ENCODE measurements around the gene ATOSB.

ATOSB gene

GRCh38 chr9:35079426-35080341 is 36.0 kb downstream of the ATOSB start, which contains the start of gene FANCG:
TSS of gene FANCG (minus strand) at chr9:35079942. CDS start at chr9:35079524, 418 bp downstream.
- peak; percentile 92 for DNase-seq

GRCh38 chr9:35079041-35079425 is 36.6 kb downstream of the ATOSB start:
- peak; percentile 14 for DNase-seq

DNA sequence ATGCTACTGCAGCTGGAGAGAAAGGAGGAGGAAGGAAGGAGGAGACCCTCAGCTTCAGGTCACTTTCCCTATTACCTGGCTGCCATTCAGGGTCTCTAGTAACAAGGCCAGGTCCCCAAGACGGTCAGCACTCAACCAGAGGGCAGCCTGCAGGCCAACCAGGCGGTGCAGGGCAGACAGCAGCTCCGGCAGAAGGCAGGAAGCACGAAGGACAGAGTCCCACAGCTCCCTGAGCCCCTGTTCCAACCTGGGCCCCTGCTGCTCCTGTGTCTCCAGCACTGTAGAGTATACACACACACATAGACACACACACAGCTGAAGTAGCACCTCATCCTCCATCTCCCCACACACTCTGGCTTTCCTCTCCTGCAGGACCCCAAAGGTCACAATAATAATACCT is 37.6 kb downstream of the ATOSB start:
- no peak for DNase-seq

- DNase-seq: no peak
These were observed 38.8 kb downstream of the ATOSB start for GRCh38 chr9:35076848-35077247.

DNA sequence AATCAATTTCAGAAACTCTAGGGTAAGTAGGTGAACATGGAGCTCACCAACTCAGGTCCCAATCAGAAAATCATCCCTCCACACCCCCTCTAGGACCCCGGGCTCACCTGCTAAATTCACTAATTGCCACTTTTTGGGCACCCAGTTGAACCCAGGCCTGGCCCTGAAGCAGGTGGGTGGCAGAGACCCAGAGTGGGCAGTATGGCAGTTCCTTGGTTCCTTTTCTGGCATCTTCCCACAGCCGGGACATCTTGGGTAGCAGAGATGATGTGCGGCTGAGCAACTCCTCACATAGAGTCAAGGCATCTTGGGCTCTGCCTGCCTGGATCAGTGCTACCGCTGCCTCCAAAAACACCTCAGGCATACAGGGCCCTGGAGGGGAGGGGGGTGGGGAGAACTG is 40.3 kb downstream of the ATOSB start:
- no peak for DNase-seq

GRCh38 chr9:35074791-35075190 is 40.9 kb downstream of the ATOSB start:
- DNase-seq: no peak

DNA sequence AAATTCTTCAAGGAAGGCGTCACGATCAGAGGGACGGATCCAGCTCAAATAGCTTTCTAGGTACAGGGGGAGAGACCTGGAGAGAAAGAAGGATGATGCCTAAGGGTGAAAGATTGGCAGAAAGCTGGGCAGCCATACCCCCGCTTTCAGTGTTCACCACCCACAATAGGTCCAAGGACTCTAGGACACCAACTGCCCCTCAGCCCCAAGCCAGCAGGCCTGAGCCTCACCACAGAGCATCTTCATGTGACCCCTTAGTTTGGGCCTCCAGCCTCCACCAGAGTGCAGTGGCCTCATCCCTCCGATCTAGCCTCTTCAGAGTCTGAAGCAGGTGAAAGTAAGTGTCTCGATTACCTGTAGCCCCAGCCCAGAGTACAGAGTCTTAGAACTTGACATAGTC is 41.5 kb downstream of the ATOSB start:
- no peak for DNase-seq

DNA sequence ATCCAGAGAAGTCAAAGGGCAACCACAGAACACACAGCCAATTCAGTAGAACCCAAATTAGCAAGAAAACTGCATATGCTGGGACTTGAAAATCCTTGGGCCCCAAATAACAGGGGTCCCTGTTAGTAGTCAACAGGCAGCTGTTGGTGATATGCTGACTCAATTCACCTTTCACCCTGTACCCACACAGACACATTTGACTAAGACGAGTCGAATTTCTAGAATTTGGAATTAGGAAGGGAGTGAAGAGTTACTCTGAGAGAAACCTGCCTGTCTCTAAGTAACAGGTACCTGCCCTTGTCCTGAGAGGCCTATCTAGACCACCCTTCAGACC is 42.4 kb downstream of the ATOSB start:
- DNase-seq: no peak

DNA sequence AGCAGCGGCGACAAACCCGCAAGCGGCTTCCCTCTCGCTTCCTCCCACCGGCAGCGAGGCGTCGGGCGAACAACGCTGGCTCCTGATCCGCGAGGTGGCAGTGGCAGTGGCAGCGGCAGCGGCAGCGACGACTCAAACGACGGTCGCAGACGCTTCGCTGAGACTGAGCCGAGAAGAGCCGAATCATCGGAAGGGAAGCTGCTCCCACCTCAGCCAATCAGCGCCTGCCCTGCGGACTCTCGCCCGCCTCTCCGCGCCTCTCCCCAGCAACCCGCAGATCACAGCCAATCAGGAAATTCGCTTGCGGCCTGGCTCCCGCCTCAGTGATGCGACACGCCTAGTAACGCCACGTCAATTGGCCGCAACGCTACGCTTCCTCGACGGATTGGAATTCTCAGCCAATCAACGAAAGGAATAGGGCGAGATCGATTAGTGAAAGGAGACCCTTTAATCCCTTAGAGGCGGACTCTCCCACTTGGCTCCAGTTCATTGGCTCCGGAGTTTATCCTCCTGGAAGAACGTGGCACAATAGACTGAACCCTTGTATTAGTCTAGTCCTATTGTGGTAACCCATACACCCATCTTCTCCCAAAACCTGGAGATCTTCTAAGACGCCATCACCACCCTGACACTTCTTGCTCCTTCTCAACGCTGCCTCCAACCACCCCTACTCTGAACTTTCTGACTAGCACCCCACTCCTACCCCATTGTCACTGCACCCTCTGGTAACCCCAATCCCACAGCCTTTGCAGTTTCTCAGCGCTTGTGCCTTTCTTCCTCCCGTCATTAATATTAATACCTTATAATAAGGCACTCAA is 43.0 kb downstream of the ATOSB start, which contains the start of gene VCP:
VCP (minus strand) TSS at position 165 of the 818 bp plus-strand sequence. CDS start 272 bp downstream, outside the sequence.
- DNase-seq: peak; percentile 96

GRCh38 chr9:35071814-35072460 is 43.7 kb downstream of the ATOSB start:
- peak; percentile 77 for DNase-seq

DNA sequence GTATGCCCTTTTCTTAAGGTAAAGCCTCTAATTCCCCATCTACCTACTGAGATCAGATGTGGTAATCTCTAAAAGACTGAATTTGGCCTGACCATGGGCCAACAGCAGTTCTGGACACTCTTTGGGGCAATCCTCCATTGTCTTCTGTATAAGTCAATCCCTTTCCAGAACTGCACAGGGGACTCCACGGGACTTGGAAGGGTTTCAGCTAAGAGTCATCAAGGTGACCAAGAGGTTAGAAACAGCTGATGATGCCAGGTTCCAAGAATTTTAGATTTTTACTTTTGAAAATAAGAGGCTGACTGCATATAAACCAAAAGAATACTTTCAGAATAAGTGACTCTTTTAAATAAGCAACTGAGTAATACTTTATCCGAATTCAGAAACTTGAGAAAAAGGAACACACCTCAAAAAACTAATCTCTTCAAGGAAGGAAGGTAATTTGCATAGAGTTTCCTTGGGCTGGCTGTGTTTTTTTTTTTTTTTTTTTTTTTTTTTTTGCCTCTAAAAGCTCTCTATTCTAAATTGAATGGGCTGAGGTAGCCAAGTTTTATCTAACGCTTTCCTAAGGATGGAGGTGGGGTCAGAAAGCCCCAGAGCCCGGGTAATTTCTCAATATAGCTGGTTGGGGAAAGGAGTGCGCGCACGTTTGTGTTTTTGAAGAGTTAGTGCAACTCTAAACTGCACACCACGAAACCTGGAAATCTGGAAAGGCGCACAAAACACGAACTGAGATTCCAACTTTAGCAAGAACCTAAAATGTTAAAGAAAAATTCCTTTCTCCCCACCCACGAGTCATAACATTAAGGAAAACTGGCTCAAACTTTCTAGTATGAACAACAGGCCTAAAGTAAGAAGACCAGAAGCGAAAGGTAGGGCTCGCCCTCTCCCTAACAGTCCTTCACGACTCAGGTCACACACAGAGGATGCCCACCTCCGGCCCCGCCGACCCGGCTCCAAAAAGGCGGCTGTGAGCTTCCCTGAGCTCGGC is 44.5 kb downstream of the ATOSB start:
- DNase-seq: peak; percentile 24

DNA sequence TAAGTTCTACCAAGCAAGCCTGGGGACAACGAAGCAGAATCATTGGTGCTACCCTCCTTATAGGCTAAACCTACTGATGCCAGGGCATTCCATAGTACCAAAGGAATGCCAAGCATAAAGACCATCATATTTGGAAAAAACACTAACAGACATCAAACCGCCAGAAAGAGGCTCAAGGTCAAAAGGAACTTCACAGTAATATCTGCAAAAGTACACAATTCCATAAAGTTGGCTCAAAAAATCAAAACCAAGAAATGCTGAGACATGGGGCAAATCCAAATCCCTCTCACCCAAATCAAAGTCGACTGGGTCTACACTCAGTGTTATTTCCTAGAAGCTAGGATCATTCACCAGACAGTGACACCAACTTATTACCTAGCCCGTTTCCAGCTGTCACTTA is 46.6 kb downstream of the ATOSB start:
- DNase-seq: no peak

- no peak for DNase-seq
These were observed 48.6 kb downstream of the ATOSB start for GRCh38 chr9:35067056-35067455.

DNA sequence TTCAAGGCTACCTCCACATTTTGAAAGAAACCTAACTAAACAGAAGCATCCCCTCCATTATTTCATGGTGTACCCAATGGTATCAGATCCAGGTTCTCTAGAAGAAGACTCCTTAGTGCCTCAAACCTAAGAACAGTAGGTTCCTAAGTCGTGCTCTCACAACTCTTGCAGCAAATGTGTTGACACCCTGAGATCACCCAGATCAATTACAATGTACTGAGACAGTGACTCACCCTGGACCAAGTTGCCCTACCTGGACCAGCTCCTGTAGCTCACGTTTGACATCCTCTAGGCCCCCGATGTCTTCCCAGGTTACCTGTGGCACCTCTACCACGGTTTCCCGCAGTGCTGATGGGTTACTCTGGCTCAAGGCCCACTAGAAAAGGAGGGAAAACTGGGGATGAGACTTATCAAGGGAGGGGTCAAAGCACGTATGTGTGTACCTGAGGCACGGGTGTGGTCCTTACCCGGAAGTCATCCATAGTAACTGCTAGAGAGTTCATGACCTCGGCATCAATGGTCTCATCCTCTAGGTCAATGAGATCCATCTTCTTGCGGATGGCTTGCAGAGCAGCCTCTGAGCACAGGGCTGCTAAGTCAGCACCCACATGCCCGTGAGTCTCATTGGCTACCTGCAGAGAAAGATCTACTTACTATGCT is 55.0 kb downstream of the ATOSB start:
- no peak for DNase-seq

GRCh38 chr9:35059438-35059837 is 56.2 kb downstream of the ATOSB start:
- no peak for DNase-seq

GRCh38 chr9:35057271-35057620 is 58.4 kb downstream of the ATOSB start:
- DNase-seq: no peak

GRCh38 chr9:35056571-35057270 is 58.9 kb downstream of the ATOSB start:
- DNase-seq: no peak

- no peak for DNase-seq
These were observed 60.6 kb downstream of the ATOSB start for GRCh38 chr9:35054871-35055644.

DNA sequence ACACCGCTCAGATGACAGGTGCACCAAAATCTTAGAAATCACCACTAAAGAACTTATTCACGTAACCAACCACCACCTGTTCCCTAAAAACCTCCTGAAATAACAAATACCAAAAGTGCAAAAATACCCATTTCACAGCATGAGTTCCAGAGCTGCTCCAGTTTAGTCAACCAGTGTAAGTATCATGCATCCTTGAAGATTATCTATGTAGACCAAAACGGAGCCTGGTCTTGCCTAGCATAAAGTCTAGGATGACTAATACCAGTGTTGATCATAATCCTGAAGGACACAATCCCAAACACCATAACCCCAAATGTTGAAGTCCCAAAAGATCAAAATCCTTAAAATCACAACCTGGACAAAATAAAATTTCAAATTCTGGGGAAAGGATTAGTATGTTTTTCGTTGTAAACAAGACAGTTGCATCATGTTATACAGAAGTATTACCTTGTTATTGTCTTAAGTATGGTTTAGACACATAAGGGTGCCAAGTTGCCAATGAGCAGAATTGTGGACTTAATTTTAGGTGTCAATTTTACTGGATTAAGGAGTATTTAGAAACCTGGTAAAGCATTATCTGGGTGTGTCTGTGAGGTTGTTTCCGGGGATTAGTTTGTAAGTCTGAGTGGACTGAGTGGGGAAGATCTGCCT is 61.4 kb downstream of the ATOSB start:
- DNase-seq: no peak
